ENCODE data around the gene ACSS1. TPM values are rescaled to one million over a fixed set of nuclear protein-coding genes. Genes with fewer than 3 reads are reported as not detected.

ACSS1 gene
- total RNA-seq, 1 donor from 2014 or later = 1.8 TPM

GRCh38 chr20:25015986-25016385 is 42.0 kb downstream of the ACSS1 start:
- peaks cover 1% of the 10 kb centered on the region for H3K27me3 ChIP-seq (ENCODE audit: control insufficient read depth, insufficient read depth, low read length)
- no peak for DNase-seq (ENCODE audit: low read depth)
- no peaks in the 10 kb centered on the region for H3K36me3 ChIP-seq (ENCODE audit: control insufficient read depth, insufficient read depth, low read length)
- TF ChIP-seq CTCF (IDR thresholded peaks at IDR 0.05; ENCODE audit: insufficient read depth, low read length, severe bottlenecking) = no peak
- FAIRE-seq = peak; percentile 7
- H3K4me3 ChIP-seq (ENCODE audit: low read depth, low read length) = no peak overlapping the region

GRCh38 chr20:25014816-25015215 is 43.1 kb downstream of the ACSS1 start:
- H3K36me3 ChIP-seq (ENCODE audit: control insufficient read depth, insufficient read depth, low read length) = no peaks in the 10 kb centered on the region
- H3K27me3 ChIP-seq (ENCODE audit: control insufficient read depth, insufficient read depth, low read length) = peaks cover 1% of the 10 kb centered on the region
- no peak overlapping the region for H3K4me3 ChIP-seq (ENCODE audit: low read depth, low read length)
- DNase-seq (ENCODE audit: low read depth) = no peak
- TF ChIP-seq CTCF (IDR thresholded peaks at IDR 0.05; ENCODE audit: insufficient read depth, low read length, severe bottlenecking) = no peak
- no peak for FAIRE-seq

GRCh38 chr20:25013478-25014380 is 44.2 kb downstream of the ACSS1 start:
- Histone ChIP-seq H3K4me3 (ENCODE audit: low read depth, low read length) (no peak overlapping the region), H3K36me3 (ENCODE audit: control insufficient read depth, insufficient read depth, low read length) (no peaks in the 10 kb centered on the region), H3K27me3 (ENCODE audit: control insufficient read depth, insufficient read depth, low read length) (no peaks in the 10 kb centered on the region)
- TF ChIP-seq CTCF (IDR thresholded peaks at IDR 0.05; ENCODE audit: insufficient read depth, low read length, severe bottlenecking) = no peak
- no peak for FAIRE-seq
- DNase-seq (ENCODE audit: low read depth) = no peak

GRCh38 chr20:25012616-25013189 is 45.2 kb downstream of the ACSS1 start:
- no peak overlapping the region for H3K4me3 ChIP-seq (ENCODE audit: low read depth, low read length)
- no peak for TF ChIP-seq CTCF (IDR thresholded peaks at IDR 0.05; ENCODE audit: insufficient read depth, low read length, severe bottlenecking)
- no peak for DNase-seq (ENCODE audit: low read depth)
- H3K27me3 ChIP-seq (ENCODE audit: control insufficient read depth, insufficient read depth, low read length) = no peaks in the 10 kb centered on the region
- no peak for FAIRE-seq
- H3K36me3 ChIP-seq (ENCODE audit: control insufficient read depth, insufficient read depth, low read length) = no peaks in the 10 kb centered on the region

GRCh38 chr20:25011831-25012241 is 46.1 kb downstream of the ACSS1 start:
- no peaks in the 10 kb centered on the region for H3K27me3 ChIP-seq (ENCODE audit: control insufficient read depth, insufficient read depth, low read length)
- no peak overlapping the region for H3K4me3 ChIP-seq (ENCODE audit: low read depth, low read length)
- FAIRE-seq = no peak
- TF ChIP-seq CTCF (IDR thresholded peaks at IDR 0.05; ENCODE audit: insufficient read depth, low read length, severe bottlenecking) = no peak
- DNase-seq (ENCODE audit: low read depth) = no peak
- no peaks in the 10 kb centered on the region for H3K36me3 ChIP-seq (ENCODE audit: control insufficient read depth, insufficient read depth, low read length)

Measured in bronchial epithelial cell (primary cell).